Measurements from ENCODE around the gene S1PR5. TPM values are rescaled to one million over a fixed set of nuclear protein-coding genes. Genes with fewer than 3 reads are reported as not detected.
A peak's percentile ranks its signal among the peaks of the same experiment; 100 is the strongest.

Gene S1PR5
- total RNA-seq, 6 experiments from 2014 or later: 1.9 to 2.6 (median 2.4) TPM

DNA sequence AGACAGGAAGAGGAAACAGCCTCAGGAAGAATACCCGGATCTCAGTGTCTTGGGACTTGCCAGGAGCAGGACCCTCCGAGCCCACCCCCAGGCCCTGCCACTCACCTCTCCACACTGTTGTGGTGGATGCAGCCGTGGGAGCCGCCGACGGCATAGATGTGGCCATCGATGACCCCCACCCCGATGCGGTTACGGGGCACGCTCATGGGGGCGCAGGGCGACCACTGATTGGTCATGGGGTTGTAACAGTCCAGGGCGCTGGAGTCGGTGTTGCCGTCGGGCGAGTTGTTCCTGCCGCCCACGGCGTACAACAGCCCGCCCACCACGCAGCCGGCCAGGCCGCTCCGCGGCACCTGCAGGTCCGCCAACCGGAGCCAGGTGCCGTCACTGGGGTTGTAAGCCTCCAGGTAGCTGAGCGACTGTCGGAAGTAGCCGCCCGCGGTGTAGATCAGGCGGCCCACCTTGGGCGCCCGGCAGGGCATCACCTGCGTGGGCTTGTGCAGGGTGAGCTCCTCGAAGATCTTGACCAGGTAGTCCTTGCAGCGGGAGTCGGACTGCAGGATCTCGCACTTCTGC, 25.7 kb downstream of the S1PR5 start:
- H3K4me3 Mint-ChIP-seq: no peak overlapping the region
- H3K4me1 Mint-ChIP-seq (ENCODE audit: low read depth): no peaks in the 10 kb centered on the region
- H3K27me3 Mint-ChIP-seq (ENCODE audit: insufficient read depth): no peaks in the 10 kb centered on the region; the same call in 1 of the 2 replicates
- no peak overlapping the region for H3K27ac Mint-ChIP-seq
- H3K36me3 Mint-ChIP-seq (ENCODE audit: low read depth): peaks cover 14% of the 10 kb centered on the region
- TF ChIP-seq, protein P1, sequence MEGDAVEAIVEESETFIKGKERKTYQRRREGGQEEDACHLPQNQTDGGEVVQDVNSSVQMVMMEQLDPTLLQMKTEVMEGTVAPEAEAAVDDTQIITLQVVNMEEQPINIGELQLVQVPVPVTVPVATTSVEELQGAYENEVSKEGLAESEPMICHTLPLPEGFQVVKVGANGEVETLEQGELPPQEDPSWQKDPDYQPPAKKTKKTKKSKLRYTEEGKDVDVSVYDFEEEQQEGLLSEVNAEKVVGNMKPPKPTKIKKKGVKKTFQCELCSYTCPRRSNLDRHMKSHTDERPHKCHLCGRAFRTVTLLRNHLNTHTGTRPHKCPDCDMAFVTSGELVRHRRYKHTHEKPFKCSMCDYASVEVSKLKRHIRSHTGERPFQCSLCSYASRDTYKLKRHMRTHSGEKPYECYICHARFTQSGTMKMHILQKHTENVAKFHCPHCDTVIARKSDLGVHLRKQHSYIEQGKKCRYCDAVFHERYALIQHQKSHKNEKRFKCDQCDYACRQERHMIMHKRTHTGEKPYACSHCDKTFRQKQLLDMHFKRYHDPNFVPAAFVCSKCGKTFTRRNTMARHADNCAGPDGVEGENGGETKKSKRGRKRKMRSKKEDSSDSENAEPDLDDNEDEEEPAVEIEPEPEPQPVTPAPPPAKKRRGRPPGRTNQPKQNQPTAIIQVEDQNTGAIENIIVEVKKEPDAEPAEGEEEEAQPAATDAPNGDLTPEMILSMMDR (IDR thresholded peaks at IDR 0.05): no peak
- no peak for DNase-seq
- no peaks in the 10 kb centered on the region for H3K9me3 Mint-ChIP-seq

DNA sequence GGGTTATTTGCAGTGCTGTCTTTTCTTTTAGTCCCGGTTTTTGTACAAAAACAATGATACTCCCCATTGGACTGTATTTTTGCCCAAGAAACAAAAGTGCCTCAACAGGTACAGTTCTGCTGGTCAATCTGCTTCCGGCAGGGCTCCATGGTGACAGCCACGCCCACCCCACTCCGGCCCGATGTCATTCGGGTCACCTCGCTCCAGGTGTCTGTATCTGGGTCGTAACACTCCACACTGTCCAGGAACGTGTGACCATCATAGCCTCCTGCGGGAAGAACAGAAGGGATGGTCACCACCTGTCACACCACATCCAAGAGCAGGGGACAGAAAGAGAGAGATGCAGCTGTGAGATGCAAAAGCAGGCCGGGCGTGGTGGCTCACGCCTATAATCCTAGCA, 30.7 kb downstream of the S1PR5 start:
- H3K36me3 Mint-ChIP-seq (ENCODE audit: low read depth): peaks cover 14% of the 10 kb centered on the region
- H3K4me3 Mint-ChIP-seq: no peak overlapping the region
- TF ChIP-seq, protein P1 (IDR thresholded peaks at IDR 0.05): no peak
- no peaks in the 10 kb centered on the region for H3K4me1 Mint-ChIP-seq (ENCODE audit: low read depth)
- H3K27ac Mint-ChIP-seq: no peak overlapping the region
- DNase-seq: no peak
- no peaks in the 10 kb centered on the region for H3K9me3 Mint-ChIP-seq
- H3K27me3 Mint-ChIP-seq (ENCODE audit: insufficient read depth): no peaks in the 10 kb centered on the region; the same call in 1 of the 2 replicates

DNA sequence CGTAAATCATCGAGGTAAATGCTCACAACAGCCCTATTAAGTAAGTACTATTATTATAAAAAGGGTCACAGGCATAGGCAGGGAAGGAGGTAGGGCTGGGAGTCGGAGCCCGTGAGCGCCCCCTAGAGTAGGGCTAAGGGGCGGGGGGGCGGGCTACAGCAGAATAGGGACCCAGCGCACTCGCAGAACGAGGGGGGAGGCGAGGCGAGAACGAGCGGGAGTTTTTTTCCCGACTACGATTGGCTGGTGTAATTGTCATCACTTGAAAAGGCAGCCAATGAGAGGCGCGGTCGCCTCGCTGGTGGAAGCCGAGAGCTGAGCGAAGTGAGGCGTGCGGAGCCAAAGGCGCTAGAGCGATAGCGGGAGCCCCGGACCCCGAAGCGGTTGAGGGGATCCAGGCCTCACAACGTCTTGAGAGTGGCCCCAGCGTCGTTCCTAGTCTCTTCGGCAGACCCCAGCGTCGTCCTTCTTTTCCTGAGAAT, 38.3 kb downstream of the S1PR5 start:
- peak overlapping the region; percentile 81; the same call in 1 of the 2 replicates for H3K27ac Mint-ChIP-seq
- H3K36me3 Mint-ChIP-seq (ENCODE audit: low read depth): no peaks in the 10 kb centered on the region
- H3K27me3 Mint-ChIP-seq (ENCODE audit: insufficient read depth): no peaks in the 10 kb centered on the region; the same call in none of the 2 replicates

DNA sequence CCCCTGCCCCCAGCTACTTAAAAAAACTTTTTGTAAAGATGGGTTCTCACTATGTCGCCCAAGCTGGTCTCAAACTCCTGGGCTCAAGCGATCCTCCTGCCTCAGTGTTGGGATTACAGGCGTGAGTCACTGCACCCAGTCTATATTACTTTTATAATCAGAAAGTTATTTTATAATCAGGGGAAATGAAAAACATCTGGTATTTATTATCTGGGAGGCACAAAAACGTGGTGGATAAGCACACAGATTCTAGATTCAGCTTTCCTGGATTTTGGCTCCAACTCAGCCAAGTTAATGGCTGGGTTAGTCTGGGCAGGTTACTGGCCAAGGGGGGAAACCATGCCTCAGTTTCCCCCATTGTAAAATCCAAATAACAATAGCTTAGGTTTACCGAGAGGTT, 38.8 kb downstream of the S1PR5 start:
- Mint-ChIP-seq H3K4me1 (ENCODE audit: low read depth) (peaks cover 18% of the 10 kb centered on the region), H3K9me3 (no peaks in the 10 kb centered on the region), H3K27ac (no peak overlapping the region), H3K4me3 (no peak overlapping the region), H3K36me3 (ENCODE audit: low read depth) (no peaks in the 10 kb centered on the region), H3K27me3 (ENCODE audit: insufficient read depth) (no peaks in the 10 kb centered on the region; the same call in none of the 2 replicates)
- TF ChIP-seq, protein P1 (IDR thresholded peaks at IDR 0.05): no peak
- DNase-seq: no peak

More for the DNA sequence above, 38.3 kb downstream of the S1PR5 start:
- Mint-ChIP-seq H3K4me3 (peak overlapping the region; percentile 87), H3K4me1 (ENCODE audit: low read depth) (peaks cover 18% of the 10 kb centered on the region), H3K9me3 (no peaks in the 10 kb centered on the region)
- TF ChIP-seq, protein P1 (IDR thresholded peaks at IDR 0.05): peak; percentile 81
- DNase-seq: peak; percentile 85

DNA sequence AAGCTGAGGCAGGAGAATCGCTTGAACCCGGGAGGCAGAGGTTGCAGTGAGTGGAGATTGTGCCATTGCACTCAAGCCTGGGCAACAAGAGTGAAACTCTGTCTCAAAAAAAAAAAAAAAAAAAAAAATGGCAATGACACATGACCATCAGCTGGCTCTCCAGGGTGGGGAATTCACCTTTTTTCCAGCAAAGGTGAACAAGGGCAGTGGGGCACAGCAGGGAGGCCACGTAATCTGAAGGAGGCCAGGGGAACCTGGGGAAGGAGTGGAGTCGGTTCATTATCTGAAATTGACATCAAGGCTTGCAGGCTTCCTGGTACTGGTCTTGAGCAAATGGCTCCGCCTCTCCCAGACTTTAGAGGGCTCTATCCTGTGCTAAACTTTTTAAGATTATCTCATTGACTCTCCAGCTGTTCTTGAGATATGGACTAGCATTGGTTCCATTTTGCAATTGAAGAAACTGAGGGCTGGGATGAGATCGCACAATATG, 42.2 kb downstream of the S1PR5 start:
- no peak for DNase-seq
- Mint-ChIP-seq H3K27me3 (ENCODE audit: insufficient read depth) (no peaks in the 10 kb centered on the region; the same call in none of the 2 replicates), H3K36me3 (ENCODE audit: low read depth) (no peaks in the 10 kb centered on the region), H3K9me3 (no peaks in the 10 kb centered on the region), H3K27ac (no peak overlapping the region), H3K4me3 (no peak overlapping the region), H3K4me1 (ENCODE audit: low read depth) (peaks cover 18% of the 10 kb centered on the region)
- TF ChIP-seq, protein P1 (IDR thresholded peaks at IDR 0.05): no peak

Data from HFFc6 (cell line).